ENCODE measurements around the gene DENND2D.

DENND2D gene

GRCh38 chr1:111202366-111202706 lies 1.9 kb upstream of the DENND2D start:
- no peak for DNase-seq

DNA sequence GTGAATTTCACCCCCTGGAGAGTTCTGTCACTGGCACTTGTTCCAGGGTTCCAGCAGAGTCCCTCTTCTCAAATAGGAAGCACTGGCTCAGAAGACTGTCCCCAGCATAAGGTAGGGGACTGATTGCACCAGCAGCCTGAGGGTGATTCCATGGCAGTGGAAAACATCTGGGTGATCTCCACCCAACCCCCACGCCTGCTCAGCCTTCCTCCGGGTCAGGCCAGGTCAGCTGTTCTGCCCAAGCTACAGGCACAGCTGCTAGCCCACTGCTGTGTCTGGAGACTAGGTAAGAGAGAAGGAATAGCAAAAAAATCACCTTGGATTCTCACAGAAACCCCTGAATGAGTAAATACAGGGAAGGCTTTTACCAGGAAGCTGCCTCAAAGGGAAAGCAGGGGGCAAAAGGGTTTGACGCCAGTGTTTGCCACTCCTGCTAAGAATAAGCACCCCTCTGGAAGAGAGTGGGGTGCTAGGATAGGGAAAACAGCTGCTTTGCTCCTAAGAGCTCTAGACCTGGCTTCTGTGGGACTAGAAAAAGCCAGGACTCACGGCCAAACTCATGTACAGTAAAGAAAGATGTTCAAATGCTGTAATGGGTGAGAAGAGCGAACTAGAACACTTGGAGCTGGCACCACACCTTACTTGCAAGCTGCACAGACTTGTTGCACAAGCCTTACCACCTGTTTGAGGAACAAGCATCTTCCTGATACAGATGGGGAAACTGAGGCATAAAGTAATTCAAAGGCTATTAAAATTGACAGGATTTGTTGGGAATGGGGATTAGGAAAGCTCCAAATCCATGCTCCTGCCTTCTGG lies 1.0 kb upstream of the DENND2D start:
- DNase-seq = no peak

DNA sequence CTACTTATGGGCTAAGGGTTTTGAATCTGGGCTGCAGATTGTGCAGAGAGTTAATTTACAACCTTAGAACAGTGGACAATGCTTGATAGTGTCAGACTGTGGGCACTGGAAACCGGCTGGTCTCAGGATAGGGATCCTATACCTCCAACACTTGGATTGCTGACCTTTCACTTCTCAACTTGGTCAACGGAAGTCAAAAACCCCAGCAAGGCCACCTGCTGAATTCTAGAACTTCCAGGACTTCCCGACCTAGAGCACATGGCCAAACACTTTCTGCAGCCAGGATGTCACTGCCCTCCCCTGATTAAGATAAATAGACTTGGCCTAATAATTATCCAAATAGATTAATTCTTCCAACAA lies 336 bp upstream of the DENND2D start:
- DNase-seq = no peak

GRCh38 chr1:111199329-111199728 lies 1.1 kb downstream of the DENND2D start:
- DNase-seq = no peak

DNA sequence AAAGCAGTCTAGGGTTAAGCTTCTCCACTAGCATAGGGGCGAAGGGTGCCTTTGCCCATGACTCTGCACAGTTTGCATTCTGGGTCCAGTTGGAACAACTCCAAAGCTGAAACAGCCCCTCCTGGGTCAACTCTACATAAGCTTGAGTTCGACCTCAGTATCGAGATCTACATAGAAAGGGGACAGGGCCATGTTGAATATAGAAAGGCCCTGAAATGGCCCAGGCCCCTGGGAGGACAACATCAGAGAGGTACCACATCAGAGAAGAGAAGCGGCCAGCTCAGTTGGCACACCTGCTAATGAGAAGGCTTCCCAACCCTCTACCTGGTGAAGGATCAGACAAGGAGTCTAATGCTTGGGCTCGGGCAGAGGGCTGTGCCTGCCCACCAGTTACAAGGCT lies 1.6 kb downstream of the DENND2D start:
- no peak for DNase-seq

GRCh38 chr1:111197598-111198284 lies 2.7 kb downstream of the DENND2D start:
- peak; percentile 70 to 73 for DNase-seq

GRCh38 chr1:111196213-111196612 lies 4.2 kb downstream of the DENND2D start:
- DNase-seq = no peak

DNA sequence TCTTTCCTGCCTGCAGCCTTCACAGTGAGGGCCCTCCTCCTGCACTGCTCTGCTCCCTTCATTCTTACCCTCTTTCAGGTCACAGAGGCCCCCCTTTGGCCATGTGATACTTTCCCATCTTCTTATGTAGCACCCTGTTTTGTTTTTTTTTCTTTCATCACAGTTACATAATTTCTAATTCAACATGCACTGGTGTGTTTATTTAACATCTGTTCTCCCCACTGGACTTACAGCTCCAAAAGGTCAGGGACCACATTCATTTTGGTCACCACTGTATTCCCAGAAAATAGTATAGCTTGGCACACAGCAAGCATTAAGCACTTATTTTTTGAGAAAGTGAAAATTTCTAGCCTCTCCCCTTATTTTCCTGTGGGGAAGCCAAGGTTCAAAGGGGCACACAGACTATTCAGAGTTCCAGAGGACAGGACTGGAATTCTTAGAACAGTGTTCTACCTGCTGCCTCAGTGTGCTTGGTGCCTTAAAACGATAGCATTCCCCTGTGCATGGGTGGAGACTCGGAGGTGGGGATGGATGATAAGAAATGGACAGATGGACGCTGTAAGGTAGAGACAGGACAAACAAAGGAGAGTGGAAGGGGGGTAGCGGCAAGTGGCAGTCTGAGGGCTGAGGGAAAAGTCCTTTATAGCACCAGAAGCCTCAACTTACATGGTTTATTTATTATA lies 5.3 kb downstream of the DENND2D start:
- no peak for DNase-seq

DNA sequence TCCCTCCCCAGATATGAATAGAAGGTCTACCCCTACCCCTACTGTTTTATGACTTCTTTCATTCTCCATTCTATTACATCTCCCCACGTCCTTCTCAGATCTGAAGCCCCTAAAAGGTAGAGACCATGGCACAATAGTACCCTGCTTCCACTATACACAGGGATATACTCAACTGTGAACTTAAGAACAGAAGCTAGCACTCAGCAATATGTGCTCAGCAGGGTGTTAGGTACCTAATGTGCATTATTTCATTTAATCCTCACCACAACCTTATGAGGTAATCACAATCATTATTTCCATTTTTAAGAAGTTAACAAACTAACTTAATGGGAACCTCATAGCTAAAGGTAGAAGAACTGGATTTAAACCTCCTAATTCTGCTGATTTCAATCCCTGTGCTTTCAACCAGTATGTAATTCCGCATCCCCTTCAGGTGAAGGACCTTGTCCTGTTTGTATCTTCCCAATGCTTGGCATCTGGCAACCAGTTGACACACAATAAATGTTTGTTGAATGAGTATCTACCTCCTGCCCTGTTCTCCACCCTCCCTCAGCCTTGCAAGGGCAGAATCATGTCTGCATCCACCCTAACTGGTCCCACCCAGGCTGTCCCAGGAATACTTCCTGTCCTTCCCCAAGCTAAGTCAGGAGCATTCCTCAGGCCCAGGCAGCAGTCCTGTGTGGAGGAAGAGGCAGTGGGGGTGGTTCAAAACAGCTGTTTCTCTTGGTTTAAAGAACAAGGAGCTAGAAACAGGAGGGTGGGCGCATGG lies 6.5 kb downstream of the DENND2D start:
- DNase-seq = no peak

- peak; percentile 39 to 45 for DNase-seq
Observed at GRCh38 chr1:111192658-111193519, 7.6 kb downstream of the DENND2D start.

GRCh38 chr1:111192074-111192473 lies 8.4 kb downstream of the DENND2D start:
- no peak for DNase-seq

DNA sequence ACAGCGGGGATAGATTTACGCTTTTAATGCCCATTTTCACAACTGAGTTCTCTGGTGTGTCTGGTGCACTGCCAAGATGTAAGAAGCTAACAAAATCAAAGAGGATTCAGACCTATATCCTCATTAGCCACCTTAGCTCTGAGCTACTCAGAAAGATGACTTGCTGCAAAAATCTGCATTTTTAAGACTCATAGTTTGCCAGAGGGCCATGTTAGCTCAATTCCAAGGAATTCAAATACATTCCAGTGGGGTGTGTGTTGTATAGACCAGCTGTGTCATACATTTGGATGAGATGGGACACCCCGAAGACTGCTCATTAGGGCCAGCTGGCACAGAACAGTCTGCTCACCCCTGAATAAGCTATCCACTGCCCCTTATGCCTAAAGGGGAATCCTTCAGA lies 8.9 kb downstream of the DENND2D start:
- no peak for DNase-seq

DNA sequence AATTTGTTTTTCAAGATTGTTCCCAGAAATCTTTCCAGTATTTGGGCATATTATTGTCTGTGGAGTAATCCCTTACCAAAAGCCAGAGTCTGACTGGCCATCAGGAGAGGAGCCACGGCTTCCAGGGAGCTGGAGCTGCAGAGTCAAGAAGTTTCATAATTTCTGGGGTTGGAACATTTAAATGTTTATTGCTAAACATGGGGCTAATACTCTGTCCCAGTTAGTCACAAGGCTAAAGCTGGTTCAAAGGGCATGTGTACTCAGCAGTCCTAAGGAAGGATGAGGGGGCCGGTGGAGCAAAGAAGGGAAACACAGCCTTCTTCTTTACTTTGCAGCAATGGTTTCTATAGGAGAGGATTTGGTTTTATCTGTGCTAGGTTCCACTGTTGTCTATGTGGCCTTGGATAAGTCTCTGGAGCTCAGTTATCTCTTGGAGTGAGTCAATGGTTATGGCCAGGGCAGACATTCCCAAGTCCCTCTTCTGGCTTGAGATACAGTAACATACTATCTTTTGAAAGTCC lies 9.5 kb downstream of the DENND2D start:
- DNase-seq = no peak

GRCh38 chr1:111184663-111185062 lies 15.8 kb downstream of the DENND2D start:
- no peak for DNase-seq

- DNase-seq = no peak
Observed at GRCh38 chr1:111183308-111184069, 17.0 kb downstream of the DENND2D start.

DNA sequence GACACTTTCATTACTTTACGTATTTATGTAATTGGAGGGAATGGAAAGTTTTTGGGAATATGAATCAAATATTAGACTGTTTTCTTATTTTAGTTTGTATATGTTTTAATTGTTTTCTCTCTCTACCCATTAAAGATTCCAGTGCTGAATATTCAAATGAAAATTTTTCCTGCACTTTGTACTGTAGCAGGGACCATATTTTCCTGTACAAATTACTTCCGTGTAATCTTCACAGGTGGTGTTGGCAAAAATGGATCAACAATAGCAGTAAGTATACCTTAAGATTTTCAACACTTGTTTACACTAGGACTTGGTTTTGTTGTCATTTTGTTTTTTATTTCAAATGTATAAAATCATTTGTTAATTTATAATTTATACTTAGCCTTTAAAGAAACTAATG lies 18.4 kb downstream of the DENND2D start:
- no peak for DNase-seq

GRCh38 chr1:111179968-111180533 lies 20.4 kb downstream of the DENND2D start:
- DNase-seq = no peak

DNA sequence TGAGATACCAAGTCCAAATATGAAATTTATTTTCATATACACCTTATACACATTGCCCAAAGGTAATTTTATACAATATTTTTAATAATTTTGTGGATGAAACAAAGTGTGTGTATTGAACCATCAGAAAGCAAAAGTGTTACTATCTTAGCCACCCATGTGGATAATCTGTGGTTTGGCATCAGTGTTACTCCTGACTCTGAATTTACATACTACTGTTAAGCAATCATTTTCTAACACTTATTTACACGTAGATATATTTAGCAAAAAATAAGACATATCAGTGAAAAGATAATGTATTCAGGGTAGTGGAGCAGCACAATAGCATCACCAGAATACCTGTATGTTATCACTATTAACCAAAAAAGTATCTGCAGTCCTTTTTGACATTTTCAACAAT lies 23.8 kb downstream of the DENND2D start:
- DNase-seq = no peak

- no peak for DNase-seq
Observed at GRCh38 chr1:111175349-111175748, 25.1 kb downstream of the DENND2D start.

GRCh38 chr1:111174070-111174469 lies 26.4 kb downstream of the DENND2D start:
- no peak for DNase-seq

- DNase-seq = no peak
Observed at GRCh38 chr1:111172463-111172862, 28.0 kb downstream of the DENND2D start.

Data from CD4-positive, alpha-beta T cell treated with Interleukin-4 for 1 hour (primary cell).